Stimulated activated CD8-positive, alpha-beta memory T cell treated with anti-CD3 and anti-CD28 coated beads, Interleukin-7, amount 100 ng/mL, for 24 hours (primary cell): ENCODE results near the gene CA4.

ENCODE experiments used
- DNase-seq: peaks from one replicate; pipeline ENCODE4 v3.0.0-alpha.2; 2020; ENCODE audit warnings: low read depth

CA4 gene

DNA sequence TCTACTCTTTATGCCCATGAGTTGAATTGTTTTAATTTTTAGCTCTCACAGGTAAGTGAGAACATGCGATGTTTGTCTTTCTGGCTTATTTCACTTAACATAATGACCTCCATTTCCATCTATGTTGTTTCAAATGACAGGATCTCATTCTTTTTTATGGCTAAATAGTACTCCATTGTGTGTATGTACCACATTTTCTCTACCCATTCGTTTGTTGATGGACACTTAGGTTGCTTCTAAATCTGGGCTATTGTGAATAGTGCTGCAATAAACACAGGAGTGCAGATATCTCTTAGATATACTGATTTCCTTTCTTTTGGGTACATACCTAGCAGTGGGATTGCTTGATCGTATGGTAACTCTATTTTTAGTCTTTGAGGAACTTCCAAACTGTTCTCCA lies 19.3 kb upstream of the CA4 start:
- DNase-seq = no peak

DNA sequence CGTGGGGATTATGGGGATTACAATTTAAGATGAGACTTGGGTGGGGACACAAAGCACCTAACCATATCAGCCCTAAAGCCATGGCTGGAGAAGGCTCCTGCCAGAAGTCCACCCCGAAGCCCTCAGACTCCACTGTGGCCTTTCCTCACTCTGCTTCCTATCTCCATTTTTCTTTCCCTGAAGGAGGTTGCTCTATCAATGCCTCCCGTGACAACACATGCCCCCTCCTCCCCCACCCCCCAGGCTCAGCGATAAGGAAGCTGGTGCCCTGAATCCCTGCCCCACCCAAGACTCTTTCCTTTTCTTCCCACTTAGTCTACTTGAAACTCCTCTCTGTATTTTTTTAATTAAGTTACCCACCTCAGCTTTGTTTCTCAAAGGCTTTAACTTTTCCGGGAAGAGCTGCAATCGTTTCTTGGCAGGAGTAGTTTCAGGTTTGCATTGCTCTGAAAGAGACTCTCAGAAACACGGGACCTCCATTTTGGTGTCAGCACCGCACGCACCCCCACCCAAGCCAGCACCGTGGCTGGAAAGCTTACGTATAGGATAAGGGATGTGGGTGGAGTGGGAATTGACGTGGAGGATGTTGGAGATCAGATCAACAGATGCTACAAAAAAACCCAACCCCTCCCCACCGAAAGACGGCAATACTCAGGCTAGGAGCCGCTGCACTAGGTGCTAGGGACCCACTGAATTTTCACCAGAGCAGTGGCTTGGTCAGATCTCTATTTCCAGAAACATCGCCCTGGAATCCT lies 15.2 kb upstream of the CA4 start:
- DNase-seq = no peak

DNA sequence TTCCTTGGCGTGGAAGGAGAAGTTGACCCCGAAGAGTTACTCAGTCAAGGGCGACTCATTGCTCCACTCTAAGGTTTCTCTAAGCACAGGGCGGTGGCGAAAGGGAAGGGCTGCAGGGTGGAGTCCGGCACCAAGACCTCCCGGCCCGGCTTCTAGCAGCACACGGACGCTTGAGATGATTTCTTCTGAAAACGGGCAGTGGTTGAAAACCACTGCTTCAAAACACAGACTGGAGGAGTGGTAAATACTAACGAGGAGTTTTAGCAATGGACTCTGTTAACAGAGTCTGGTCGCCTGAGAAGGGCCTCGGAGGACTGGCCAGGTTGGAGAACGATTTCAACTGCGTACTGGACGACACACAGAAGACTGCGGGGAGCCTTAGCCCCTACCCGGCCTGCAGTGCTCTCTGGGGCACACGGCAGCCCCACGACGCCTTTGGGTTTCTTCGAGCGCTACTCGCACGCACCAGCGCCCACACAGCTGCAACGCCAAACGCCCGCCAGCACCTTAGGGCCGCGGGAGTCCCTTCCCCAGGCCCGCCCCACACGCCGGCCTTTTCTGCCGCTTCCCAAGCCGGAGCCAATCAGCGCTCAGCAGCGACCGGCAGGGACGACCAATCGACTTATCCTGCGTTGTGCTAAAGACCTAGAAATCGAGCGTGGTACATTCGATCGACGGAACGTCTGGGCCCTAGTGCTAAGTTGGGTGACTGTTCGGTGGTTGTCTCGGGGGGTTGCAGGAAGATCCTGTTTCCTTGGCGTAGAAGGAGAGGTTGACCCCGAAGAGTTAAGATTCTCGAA lies 14.4 kb upstream of the CA4 start:
- peak; percentile 58 for DNase-seq

DNA sequence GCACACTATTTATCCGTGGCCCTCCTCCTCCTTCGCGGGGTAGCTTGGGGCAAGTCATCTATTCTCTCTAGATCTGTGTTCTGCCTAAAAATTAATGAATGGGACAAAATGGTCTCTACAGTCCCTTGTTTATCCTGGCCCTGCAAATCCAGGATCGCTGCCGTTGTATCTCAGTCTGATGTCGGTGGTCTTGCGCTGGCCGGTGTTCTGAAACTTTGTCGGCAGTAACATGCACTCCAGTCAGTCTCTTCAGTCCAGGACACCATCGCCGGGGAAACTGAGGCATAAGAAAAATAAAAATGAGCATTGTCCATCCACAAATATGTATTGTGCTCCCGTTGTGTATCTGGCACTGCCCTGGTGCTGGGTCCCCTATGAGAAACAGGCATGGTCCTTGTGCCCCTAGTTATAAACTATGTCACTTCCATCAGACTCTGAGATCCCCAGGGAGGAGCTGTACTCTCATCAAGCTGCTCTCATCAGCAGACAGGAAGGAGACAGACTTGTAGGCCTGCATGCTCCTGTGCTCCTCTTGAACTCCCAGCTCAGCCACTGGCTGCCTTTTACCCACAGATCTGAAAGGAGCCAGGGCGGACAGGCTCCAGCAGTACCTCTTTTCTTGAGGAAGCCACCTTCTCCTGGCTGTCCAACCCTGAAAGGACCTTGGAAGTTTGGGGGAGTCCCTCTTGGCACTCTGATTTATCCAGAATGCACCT lies 13.7 kb upstream of the CA4 start:
- DNase-seq = no peak

DNA sequence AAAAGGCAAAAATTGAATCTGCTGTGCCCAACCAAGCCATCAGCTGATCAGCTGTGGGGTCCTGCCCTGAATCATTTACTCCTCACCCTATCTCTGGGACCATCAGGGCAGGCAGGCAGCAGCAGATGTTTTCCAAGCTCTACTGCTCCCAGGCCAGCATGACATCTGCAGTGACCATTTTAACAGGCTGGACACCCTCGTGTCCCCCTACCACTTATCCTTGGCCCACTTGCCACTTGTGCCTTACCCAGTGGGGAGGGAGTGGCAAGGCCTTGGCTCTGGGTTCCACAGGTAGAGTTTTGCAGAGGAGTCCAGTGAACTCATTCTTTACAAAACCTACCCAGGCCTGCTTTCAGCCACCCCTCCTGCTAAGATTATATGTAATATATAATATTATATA lies 12.0 kb upstream of the CA4 start:
- no peak for DNase-seq

DNA sequence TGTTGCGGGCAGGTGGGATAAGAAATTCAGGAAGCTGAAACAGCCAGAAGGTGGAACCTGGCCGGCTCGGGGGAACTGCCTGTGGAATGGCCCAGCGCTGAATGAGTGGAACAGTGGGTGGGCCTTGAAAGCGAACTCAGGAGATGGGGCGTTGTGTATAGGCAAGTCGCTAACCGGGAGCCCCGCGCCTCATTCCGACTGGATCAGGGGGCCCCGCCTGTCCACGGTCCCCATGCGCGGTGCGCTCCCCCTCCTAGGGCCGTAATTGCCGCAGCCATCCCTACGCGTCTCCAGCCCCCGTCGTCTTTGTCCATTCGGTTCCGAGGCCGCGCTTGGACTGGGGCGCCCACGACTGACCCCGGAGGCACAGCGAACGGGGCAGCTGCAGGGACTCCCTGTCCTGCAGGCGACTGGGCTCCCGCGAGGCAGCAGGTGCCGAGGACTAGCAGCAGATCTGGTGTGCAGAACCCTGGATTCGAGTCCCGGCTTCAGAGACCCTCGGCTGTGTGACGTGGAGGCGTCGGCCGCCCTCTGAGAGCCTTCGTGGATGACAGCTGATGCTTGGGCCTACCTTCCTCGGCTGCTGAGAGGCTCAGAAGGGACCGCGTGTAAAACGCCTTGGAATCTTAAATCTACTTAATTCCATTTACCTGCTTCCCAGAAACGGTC lies 10.9 kb upstream of the CA4 start:
- no peak for DNase-seq

DNA sequence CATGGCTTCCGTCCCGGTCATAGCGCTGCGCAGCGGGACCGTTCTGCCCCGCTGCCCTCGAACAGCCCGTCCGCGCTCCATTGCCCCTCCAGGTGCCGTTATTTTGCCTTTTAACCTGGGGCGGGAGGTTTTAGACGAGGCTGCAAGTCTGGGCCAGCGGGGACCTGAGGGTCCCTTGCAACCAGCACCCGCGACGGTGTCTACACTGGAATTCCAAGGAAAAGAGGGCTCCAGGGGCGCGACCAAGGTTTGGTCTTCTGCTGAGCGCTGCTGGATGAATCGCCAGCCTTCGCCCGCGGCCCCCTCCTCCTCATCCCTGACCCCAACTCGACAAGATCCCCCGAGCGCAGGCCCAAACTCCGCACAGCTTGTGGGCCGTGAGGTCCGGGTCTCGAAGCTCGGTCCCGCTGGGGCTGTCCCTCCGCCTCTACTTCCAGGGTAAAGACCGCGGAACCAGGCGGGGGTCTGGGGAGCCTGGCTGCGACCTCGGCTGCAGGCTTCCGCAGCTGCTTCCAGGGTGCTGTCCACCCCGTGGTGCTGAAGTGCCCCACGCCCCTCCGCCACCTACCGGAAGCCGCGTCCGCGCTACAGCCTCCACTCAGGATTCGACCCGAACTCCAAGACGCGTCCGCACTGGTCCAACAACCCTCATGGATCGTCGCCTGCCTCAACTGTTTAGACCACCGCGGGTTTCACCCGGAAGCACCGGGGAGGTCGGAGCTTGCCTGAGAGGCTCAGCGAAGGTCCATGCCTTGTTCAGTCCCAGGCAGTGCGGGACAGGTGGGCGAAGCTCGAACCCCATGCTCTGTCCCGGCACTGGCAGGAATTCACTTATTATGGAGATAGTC lies 10.1 kb upstream of the CA4 start:
- DNase-seq = peak; percentile 35

DNA sequence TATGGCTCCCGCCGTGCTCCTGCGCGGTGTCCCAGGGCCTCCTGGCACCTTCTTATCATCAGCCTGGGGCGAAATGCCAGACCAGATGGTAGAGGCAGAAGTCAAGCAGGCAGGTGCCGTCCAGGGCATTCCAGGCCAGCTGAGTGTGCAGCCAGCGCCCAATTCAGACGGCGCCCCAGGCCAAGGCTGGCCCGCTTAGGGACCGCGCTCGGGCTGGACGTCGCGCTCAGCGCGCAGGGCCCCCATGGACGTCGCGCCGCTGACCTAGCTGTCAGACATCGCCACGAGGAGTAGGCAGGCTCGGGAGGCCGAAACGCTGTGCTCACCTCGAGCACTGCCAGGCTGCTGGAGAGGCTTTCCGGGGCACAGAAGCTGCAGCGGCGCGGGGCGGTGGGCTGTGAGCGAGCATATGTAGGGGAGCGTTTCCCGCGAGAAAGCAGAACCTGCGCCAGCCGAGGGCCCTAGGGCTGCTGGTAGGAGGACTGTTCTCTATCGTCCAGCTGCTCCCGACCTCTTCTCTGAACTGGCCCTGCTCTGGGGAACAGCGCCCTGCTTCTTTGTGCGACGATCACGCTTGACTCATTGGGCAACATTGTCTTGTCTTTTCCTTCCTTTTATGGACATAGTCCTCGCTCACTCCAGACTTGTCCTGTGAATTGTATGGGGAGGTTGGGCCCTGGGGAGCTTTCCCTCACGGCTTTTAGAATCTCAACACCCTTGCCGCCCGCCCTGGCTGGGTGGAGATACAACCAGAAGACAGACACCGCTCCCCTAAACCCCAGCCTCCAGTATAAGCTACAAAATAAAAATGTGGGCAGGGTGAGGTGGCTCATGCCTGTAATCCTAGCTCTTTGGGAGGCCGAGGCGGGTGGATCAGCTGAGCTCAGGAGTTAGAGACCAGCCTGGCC lies 8.4 kb upstream of the CA4 start:
- DNase-seq = no peak

DNA sequence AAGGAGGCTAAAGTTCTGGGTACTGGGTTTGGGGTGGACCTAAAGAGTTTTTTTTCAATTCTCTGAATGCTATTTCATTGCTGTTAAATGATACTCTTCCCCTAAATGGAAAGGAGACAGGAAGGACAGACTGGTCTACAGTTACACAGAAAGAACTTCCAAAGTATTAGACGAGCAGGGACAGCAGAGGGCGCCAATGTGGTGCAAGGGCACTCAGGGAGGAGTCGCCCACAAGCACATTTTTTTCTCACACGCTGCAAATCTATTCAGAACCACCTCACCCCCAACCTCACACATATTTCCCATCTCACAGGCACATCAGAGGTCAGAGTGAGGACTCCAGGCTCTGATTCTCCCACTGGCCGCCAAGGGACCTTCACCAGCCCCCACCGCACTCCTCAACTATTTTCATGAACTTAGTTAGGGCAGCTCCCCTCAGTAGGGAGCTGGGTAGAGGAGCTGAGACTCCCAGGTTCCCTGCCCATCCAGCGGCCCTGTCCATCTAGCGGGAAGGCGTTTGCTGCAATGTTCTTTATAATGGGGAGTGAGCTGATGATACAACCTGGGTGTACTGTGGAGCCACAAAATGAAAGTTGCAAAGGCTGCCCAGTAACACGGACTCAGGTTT lies 6.8 kb upstream of the CA4 start:
- peak; percentile 74 for DNase-seq

DNA sequence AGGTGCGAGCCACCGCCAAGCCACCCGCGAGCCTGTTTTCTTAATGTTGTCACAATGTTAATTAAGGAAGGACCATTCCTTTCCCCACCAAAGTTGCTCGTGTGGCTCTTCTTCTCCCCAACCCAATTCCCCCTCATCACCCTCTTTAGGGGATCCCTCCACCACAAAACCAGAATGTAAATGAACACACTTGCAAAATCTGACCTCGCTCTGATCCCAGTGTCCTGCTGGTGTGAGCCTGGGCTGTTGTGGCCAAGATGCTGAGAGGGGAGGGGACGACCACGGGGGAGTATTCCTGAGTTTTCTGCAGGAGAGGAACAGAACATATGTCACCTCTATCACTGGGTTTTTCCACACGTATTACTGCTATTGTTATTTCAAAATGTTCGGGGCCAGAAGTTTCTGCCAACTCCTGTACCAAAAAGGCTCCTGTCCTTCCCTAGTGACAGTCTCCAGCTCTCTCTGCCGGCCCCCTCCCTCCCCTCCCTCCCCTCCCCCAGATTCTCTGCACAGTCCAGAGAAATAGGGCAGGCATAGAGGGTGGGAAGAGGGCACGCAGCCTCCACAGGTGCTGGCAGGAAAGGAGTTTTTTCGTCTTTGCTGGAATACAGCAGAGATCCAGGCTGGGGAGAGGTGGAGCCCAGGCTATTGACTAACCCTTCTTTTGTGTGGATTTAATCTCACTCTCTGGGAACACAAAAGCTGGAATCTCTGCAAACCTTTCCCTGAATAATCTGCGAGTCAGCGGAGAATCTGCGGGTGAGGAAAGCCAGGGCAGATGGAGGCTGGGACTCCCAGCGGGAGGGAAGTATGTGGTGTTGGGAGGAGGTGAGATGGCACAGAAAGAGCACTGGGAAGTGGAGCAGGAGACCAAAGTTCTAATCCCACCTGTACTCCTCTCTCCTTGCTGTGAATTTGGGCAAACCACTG lies 4.5 kb upstream of the CA4 start:
- DNase-seq = no peak

DNA sequence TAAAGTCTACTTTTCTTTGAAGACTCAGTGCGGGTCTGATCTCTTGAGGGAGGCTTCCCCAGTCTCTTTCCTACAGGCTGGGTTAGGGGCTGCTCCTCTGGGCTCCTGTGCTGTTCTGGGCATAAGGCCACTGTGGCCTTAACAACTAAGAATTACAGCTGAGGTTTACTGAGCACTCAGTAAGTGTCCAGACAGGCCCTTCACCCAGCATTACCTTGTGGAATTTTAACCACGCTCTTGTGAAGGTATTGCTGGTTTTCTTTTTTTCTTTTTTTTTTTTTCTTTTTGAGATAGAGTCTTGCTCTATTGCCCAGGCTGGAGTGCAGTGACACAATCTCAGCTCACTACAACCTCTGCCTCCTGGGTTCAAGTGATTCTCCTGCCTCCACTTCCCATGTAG lies 3.6 kb upstream of the CA4 start:
- DNase-seq = no peak

DNA sequence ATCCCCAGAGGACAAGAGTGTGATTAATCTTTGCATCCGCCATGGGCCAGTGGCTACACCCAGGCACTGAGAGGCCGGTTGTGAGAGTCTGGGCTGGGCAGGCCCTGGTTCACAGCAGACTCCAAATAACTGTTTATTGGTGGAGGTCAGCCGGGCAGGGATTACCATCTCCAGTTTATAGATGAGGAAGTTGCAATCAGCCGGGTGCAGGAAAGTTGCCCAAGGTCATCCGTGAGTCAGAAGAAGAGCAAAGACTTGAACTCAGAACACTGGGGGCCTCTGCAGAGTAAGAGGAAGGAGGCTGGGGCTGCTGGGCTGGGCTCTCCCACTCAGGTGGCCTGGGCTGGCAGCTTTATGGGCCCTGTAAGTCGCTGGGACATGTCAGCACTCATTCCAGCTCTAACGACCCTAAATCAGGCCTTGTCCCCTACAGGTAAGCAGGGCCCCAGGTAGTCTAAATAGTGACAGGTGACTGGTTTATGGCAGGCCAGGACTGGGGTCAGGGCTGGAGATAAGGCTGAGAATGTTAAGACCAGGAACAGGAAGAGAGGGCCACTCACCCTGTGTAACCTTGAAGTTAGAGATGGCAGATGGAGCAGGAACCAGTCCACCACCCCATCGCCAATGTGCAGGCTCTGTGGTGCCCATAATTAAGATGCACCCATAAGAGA lies 2.1 kb upstream of the CA4 start:
- no peak for DNase-seq

DNA sequence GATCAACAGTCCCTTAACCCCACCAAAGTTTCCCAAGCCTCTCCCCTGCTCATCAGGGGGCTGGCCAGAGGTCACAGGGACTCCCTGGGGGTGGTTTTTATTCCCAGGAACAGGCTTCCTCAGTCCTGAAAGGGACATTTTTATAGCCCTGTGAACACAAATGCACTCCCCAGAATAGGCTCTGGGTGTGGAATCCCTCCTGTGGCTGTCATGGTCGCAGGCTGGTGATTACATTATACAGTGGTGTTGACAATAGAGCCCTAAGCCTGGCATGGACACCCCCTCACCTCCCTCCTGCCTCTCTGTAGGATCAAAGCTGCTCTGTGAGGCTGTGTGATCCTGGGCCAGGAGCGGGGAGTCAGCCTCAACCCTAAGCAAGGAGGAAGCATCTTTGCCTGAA lies 1.4 kb upstream of the CA4 start:
- no peak for DNase-seq

DNA sequence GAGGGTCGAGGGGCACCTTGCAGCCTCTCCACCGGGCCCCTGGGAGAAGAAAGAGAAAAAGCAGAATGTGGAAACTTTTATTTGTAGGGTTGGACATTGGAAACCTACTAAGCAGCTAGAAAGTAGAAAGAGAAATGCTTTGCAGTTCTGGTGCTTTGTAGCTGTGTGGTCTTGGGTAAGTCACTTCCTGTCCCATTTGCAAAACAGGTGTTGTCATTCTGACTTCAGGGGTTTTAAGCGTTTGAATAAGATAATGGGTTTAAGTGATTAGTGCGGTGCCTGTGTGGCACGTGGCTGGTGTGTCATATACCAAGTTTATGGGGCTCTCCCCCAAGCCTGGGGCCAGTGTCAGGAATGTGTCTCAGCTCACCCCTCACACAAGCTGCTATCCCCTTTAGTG lies 1.6 kb downstream of the CA4 start:
- no peak for DNase-seq

DNA sequence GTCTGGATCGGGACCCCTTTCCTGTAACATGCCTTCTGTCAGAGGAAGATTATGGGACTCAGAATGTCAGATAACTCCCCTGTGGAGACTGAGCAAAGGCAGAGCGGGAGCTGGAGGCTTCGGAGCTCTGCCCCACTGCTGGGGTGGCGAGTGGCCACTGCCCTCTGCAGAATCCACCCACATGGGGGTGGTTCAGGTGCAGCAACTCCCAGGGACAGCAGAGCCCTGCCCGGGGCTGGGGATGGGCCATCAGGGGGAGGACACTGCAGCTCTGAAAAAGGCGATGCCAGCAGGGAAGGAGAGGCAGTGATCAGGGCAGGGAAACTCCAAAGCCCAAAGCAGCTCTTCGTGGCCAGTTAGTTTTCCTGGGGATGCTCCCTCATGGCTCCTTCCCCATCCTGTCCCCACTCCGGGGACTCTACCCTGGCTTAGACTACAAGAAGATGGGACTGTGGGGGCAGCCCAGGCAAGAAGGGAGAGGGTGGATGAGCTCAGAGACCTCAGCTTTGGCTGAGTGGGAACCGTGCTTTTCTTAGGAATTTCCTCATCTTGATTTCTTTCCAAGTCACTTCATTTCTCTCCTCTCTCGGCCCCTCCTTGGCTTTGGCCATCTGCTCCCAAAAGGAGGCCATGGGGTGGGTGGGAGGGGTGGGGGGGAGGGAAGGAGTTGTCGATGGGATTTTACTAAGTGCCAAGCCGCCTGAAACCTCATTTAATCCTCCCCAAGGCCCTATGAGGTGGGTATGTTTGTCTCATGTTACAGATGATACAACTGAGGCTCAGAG lies 4.0 kb downstream of the CA4 start:
- no peak for DNase-seq

DNA sequence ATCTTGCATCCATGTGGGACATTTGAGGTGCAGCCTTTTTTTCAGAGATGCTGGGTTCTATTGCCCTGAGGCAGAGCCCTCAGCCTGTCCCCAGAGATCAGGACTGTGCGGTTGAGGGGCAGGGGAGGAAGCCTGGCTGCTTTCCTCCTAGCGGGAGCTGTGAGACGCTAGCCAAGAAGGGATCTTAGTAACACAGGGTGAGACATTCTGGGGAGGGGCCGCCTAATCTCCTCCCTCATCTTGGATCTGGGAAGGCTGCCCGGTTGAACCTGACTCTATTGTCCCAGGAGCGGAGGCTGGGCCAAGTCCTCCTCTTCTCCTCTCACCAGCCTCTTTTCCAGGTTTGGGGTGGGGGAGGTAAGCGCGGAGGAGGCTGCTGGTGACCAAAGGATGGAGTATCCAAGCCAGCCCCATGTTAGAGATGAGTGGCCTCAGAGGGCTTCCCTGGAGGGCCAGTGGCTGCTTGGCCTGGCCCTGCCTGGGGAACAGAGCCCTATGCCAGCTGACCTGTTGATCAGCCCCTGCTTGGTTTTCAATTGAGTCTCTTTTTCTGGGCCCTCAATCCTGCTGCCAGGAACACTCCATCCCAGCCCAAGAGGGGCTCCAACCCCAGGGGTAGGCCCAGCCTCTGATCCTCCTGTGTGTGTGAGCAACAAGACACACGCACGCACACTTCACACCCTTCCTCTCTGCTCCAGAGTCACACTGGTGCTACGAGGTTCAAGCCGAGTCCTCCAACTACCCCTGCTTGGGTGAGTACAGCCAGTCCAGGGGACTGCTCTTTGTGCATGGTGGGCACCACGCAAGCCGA lies 5.0 kb downstream of the CA4 start:
- DNase-seq = no peak

DNA sequence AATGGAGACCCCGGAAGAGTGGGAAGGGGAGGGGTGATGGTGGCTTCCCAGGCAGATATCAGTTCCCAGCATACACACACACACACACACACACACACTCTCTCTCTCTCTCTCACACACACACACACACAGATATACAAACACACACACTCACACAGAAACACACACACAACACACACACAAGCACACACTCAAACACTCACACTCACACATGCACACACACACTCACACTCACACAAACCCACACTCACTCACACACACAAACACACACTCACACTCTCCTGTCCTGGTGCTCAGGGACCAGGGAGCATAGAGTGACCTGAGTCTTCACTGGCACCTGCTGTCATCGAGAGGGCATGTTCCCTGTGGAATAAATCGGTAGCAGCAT lies 5.6 kb downstream of the CA4 start:
- DNase-seq = no peak
